Neural progenitor cell (in vitro differentiated cells): ENCODE data around the gene SLC22A15. TPM values are rescaled to one million over a fixed set of nuclear protein-coding genes. Genes with fewer than 3 reads are reported as not detected.
"Not testable (repeated sequence)": the region's sequence is repeated elsewhere in the genome, so short reads cannot be mapped to it uniquely, and the experiment has no call there.

Experiments
- DNase-seq: peaks from one replicate; pipeline ENCODE4 v3.0.0-alpha.2; 2016; ENCODE audit warnings: low spot score
- H2AFZ ChIP-seq: fragments of 200-600 bp; sonication (generic); replicated peaks from 2 replicates; pipeline ENCODE4 v1.6.1; 2016; ENCODE audit warnings: antibody characterized with exemption
- H3F3A ChIP-seq: fragments of 200-600 bp; sonication (generic); 2 replicates; pipeline ENCODE4 v1.6.1; 2016; ENCODE audit warnings: antibody characterized with exemption, low read depth
- H3K27ac ChIP-seq: fragments of 200-600 bp; sonication (generic); 2 replicates; pipeline ENCODE4 v1.5.1; 2016; ENCODE audit warnings: mild to moderate bottlenecking
- H3K27me3 ChIP-seq: fragments of 200-600 bp; sonication (generic); 2 replicates; pipeline ENCODE4 v1.6.1; 2016; ENCODE audit warnings: mild to moderate bottlenecking, moderate library complexity
- H3K36me3 ChIP-seq: fragments of 200-600 bp; sonication (generic); 2 replicates; pipeline ENCODE4 v1.5.1; 2016
- H3K4me1 ChIP-seq: fragments of 200-600 bp; sonication (generic); 2 replicates; pipeline ENCODE4 v1.6.1; 2016; ENCODE audit warnings: mixed run types
- H3K4me2 ChIP-seq: fragments of 200-600 bp; sonication (generic); 2 replicates; pipeline ENCODE4 v1.6.1; 2016
- H3K4me3 ChIP-seq: fragments of 200-600 bp; sonication (generic); 2 replicates; pipeline ENCODE4 v1.5.1; 2016
- H3K79me2 ChIP-seq: fragments of 200-600 bp; sonication (generic); 2 replicates; pipeline ENCODE4 v1.6.1; 2016; ENCODE audit warnings: low read depth
- H3K9ac ChIP-seq: fragments of 200-600 bp; sonication (generic); 2 replicates; pipeline ENCODE4 v1.6.1; 2016
- H3K9me3 ChIP-seq: fragments of 200-600 bp; sonication (generic); 2 replicates; pipeline ENCODE4 v1.5.1; 2016; ENCODE audit warnings: low read depth
- H4K20me1 ChIP-seq: fragments of 200-600 bp; sonication (generic); 2 replicates; pipeline ENCODE4 v1.6.1; 2016; ENCODE audit warnings: low read depth
- H3K27ac Mint-ChIP-seq: 3 replicates; pipeline ENCODE4 v1.8.0; 2021; ENCODE audit warnings: mixed read lengths
- H3K27me3 Mint-ChIP-seq: 2 replicates; pipeline ENCODE4 v1.8.0; 2022; ENCODE audit warnings: low read depth, mild to moderate bottlenecking, inconsistent platforms, moderate library complexity, mixed read lengths; ENCODE audit not compliant: insufficient read depth
- H3K36me3 Mint-ChIP-seq: 3 replicates; pipeline ENCODE4 v1.8.0; 2021; ENCODE audit warnings: mixed read lengths
- H3K4me1 Mint-ChIP-seq: 3 replicates; pipeline ENCODE4 v1.8.0; 2021; ENCODE audit warnings: mixed read lengths
- H3K4me3 Mint-ChIP-seq: 3 replicates; pipeline ENCODE4 v1.8.0; 2021; ENCODE audit warnings: mild to moderate bottlenecking, moderate library complexity, mixed read lengths
- H3K9me3 Mint-ChIP-seq: 3 replicates; pipeline ENCODE4 v1.8.0; 2020; ENCODE audit warnings: mixed read lengths
- EZH2 ChIP-seq: fragments of 200-600 bp; sonication (generic); IDR thresholded peaks from 2 replicates; pipeline ENCODE4 v1.6.1; 2017; ENCODE audit warnings: antibody characterized with exemption, mild to moderate bottlenecking, moderate library complexity
- EZH2phosphoT487 ChIP-seq: fragments of 200-600 bp; sonication (generic); IDR thresholded peaks from 2 replicates; pipeline ENCODE4 v1.6.1; 2017; ENCODE audit warnings: antibody characterized with exemption
- total RNA-seq: library from RNA; depleted of rRNA; stranded (reverse); fragments of >200 nt; gene quantifications from 2 replicates; pipeline ENCODE4 v1.2.3, GENCODE V29; 2015; ENCODE audit warnings: low replicate concordance
- TF ChIP-seq, protein P1 (sequence below): fragments of 200-600 bp; sonication (generic); IDR thresholded peaks from 2 replicates; pipeline ENCODE4 v1.5.1; 2017; ENCODE audit warnings: antibody characterized with exemption, mild to moderate bottlenecking

SLC22A15 gene
- total RNA-seq, 1 donor from 2014 or later = 1.9 TPM

- H3K27me3 Mint-ChIP-seq = peaks cover 4% of the 10 kb centered on the region
- no peak overlapping the region for H3K4me3 Mint-ChIP-seq
- Histone ChIP-seq H3F3A (no peaks in the 10 kb centered on the region), H3K27ac (no peak overlapping the region), H3K36me3 (peaks cover under 1% of the 10 kb centered on the region), H3K4me2 (no peak overlapping the region), H3K79me2 (no peaks in the 10 kb centered on the region), H4K20me1 (no peaks in the 10 kb centered on the region), H3K9me3 (no peaks in the 10 kb centered on the region), H2AFZ (no peak overlapping the region), H3K4me1 (no peaks in the 10 kb centered on the region), H3K27me3 (no peaks in the 10 kb centered on the region), H3K9ac (no peak overlapping the region), H3K4me3 (no peak overlapping the region)
- H3K9me3 Mint-ChIP-seq = peaks cover 3% of the 10 kb centered on the region
- no peaks in the 10 kb centered on the region for H3K36me3 Mint-ChIP-seq
- no peaks in the 10 kb centered on the region for H3K4me1 Mint-ChIP-seq
- H3K27ac Mint-ChIP-seq = no peak overlapping the region
- DNase-seq = no peak
- TF ChIP-seq EZH2 = no peak
- no peak for TF ChIP-seq EZH2phosphoT487
- TF ChIP-seq, protein P1, sequence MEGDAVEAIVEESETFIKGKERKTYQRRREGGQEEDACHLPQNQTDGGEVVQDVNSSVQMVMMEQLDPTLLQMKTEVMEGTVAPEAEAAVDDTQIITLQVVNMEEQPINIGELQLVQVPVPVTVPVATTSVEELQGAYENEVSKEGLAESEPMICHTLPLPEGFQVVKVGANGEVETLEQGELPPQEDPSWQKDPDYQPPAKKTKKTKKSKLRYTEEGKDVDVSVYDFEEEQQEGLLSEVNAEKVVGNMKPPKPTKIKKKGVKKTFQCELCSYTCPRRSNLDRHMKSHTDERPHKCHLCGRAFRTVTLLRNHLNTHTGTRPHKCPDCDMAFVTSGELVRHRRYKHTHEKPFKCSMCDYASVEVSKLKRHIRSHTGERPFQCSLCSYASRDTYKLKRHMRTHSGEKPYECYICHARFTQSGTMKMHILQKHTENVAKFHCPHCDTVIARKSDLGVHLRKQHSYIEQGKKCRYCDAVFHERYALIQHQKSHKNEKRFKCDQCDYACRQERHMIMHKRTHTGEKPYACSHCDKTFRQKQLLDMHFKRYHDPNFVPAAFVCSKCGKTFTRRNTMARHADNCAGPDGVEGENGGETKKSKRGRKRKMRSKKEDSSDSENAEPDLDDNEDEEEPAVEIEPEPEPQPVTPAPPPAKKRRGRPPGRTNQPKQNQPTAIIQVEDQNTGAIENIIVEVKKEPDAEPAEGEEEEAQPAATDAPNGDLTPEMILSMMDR = no peak
Observed at GRCh38 chr1:115991909-115992308, 15.6 kb downstream of the SLC22A15 start.

GRCh38 chr1:115997921-115998320 lies 21.6 kb downstream of the SLC22A15 start:
- H3K36me3 Mint-ChIP-seq, H3K4me1 Mint-ChIP-seq, H3K4me3 Mint-ChIP-seq: not testable (repeated sequence)

GRCh38 chr1:116001739-116002487 lies 25.6 kb downstream of the SLC22A15 start:
- Histone ChIP-seq H3K9me3 (peaks cover 7% of the 10 kb centered on the region), H3K27ac (no peak overlapping the region), H3K4me1 (no peaks in the 10 kb centered on the region), H3K4me2 (no peak overlapping the region), H3K9ac (no peak overlapping the region), H3K36me3 (peaks cover 7% of the 10 kb centered on the region), H4K20me1 (no peaks in the 10 kb centered on the region), H3K79me2 (no peaks in the 10 kb centered on the region), H3K4me3 (no peak overlapping the region), H2AFZ (no peak overlapping the region), H3K27me3 (no peaks in the 10 kb centered on the region), H3F3A (no peaks in the 10 kb centered on the region)
- no peaks in the 10 kb centered on the region for H3K4me1 Mint-ChIP-seq
- H3K36me3 Mint-ChIP-seq = peaks cover 4% of the 10 kb centered on the region
- TF ChIP-seq, protein P1 = no peak
- TF ChIP-seq EZH2phosphoT487 (no peak), EZH2 (no peak)
- no peak for DNase-seq
- H3K9me3 Mint-ChIP-seq = peaks cover 40% of the 10 kb centered on the region
- H3K27ac Mint-ChIP-seq = no peak overlapping the region
- H3K4me3 Mint-ChIP-seq = no peak overlapping the region
- peaks cover 2% of the 10 kb centered on the region for H3K27me3 Mint-ChIP-seq

More at GRCh38 chr1:115997921-115998320, 21.6 kb downstream of the SLC22A15 start:
- not testable (repeated sequence) for H3K36me3 ChIP-seq, H4K20me1 ChIP-seq, H3K4me3 ChIP-seq, H3K27me3 ChIP-seq, H3K79me2 ChIP-seq, H3F3A ChIP-seq, H2AFZ ChIP-seq, H3K27ac ChIP-seq, DNase-seq, H3K9ac ChIP-seq, H3K27ac Mint-ChIP-seq, H3K9me3 ChIP-seq, H3K4me1 ChIP-seq, H3K4me2 ChIP-seq, H3K27me3 Mint-ChIP-seq
- peaks cover 33% of the 10 kb centered on the region for H3K9me3 Mint-ChIP-seq

- Histone ChIP-seq H3K36me3 (peaks cover 4% of the 10 kb centered on the region), H3K79me2 (no peaks in the 10 kb centered on the region), H3K9ac (no peak overlapping the region), H3F3A (no peaks in the 10 kb centered on the region), H3K4me3 (no peak overlapping the region), H4K20me1 (no peaks in the 10 kb centered on the region), H3K9me3 (no peaks in the 10 kb centered on the region), H3K4me2 (no peak overlapping the region), H3K4me1 (no peaks in the 10 kb centered on the region), H2AFZ (no peak overlapping the region), H3K27ac (no peak overlapping the region), H3K27me3 (no peaks in the 10 kb centered on the region)
- TF ChIP-seq EZH2phosphoT487 = no peak
- TF ChIP-seq EZH2 = no peak
- TF ChIP-seq, protein P1 = no peak
- Mint-ChIP-seq H3K9me3 (peaks cover 30% of the 10 kb centered on the region), H3K27me3 (peaks cover 2% of the 10 kb centered on the region), H3K36me3 (peaks cover 2% of the 10 kb centered on the region), H3K4me1 (no peaks in the 10 kb centered on the region), H3K27ac (no peak overlapping the region), H3K4me3 (no peak overlapping the region)
- no peak for DNase-seq
Observed at GRCh38 chr1:116002781-116003420, 26.6 kb downstream of the SLC22A15 start.
